H9 (cell line): ENCODE results near the gene SLAIN1. TPM values are rescaled to one million over a fixed set of nuclear protein-coding genes. Genes with fewer than 3 reads are reported as not detected.
"Not testable (repeated sequence)": the region's sequence is repeated elsewhere in the genome, so short reads cannot be mapped to it uniquely, and the experiment has no call there.

Experiments
- DNase-seq: peaks from one replicate; pipeline ENCODE4 v3.0.0-alpha.2; 2017
- H2AFZ ChIP-seq: one replicate; pipeline ENCODE4 v1.6.1; 2013; ENCODE audit warnings: mild to moderate bottlenecking, low read length, control low read depth, moderate library complexity
- H2AK5ac ChIP-seq: 2 replicates; pipeline ENCODE4 v1.6.1; 2013; ENCODE audit warnings: low read length, control low read depth, mixed read lengths; ENCODE audit not compliant: insufficient read length
- H2BK120ac ChIP-seq: one replicate; pipeline ENCODE4 v1.6.1; 2013; ENCODE audit warnings: low read depth, mild to moderate bottlenecking, low read length, control low read depth, inconsistent platforms; ENCODE audit not compliant: poor library complexity, severe bottlenecking
- H2BK12ac ChIP-seq: 2 replicates; pipeline ENCODE4 v1.6.1; 2013; ENCODE audit warnings: low read length, control low read depth, mixed read lengths, low read depth; ENCODE audit not compliant: insufficient read length
- H2BK15ac ChIP-seq: 2 replicates; pipeline ENCODE4 v1.6.1; 2013; ENCODE audit warnings: low read depth, low read length, control low read depth
- H2BK20ac ChIP-seq: one replicate; pipeline ENCODE4 v1.6.1; 2013; ENCODE audit warnings: low read depth, mild to moderate bottlenecking, low read length, control low read depth, inconsistent platforms; ENCODE audit not compliant: poor library complexity, severe bottlenecking
- H2BK5ac ChIP-seq: 2 replicates; pipeline ENCODE4 v1.6.1; 2013; ENCODE audit warnings: low read length, control low read depth, mixed read lengths; ENCODE audit not compliant: insufficient read length
- H3K14ac ChIP-seq: 2 replicates; pipeline ENCODE4 v1.6.1; 2013; ENCODE audit warnings: low read length, control low read depth; ENCODE audit not compliant: insufficient read depth
- H3K18ac ChIP-seq: 2 replicates; pipeline ENCODE4 v1.6.1; 2013; ENCODE audit warnings: low read depth, mild to moderate bottlenecking, mixed read lengths, low read length, control low read depth; ENCODE audit not compliant: insufficient read length
- H3K23ac ChIP-seq: 2 replicates; pipeline ENCODE4 v1.6.1; 2013; ENCODE audit warnings: low read length, control low read depth, mixed read lengths, low read depth; ENCODE audit not compliant: insufficient read length
- H3K23me2 ChIP-seq: 2 replicates; pipeline ENCODE4 v1.6.1; 2013; ENCODE audit warnings: low read depth, mild to moderate bottlenecking, mixed read lengths, low read length, control low read depth; ENCODE audit not compliant: insufficient read length, poor library complexity, severe bottlenecking
- H3K27ac ChIP-seq: 2 replicates; pipeline ENCODE4 v1.5.1; 2013; ENCODE audit warnings: low read length, control low read depth, mixed read lengths, low read depth; ENCODE audit not compliant: insufficient read length
- H3K27me3 ChIP-seq: 2 replicates; pipeline ENCODE4 v1.6.1; 2013; ENCODE audit warnings: low read length, control low read depth, inconsistent platforms; ENCODE audit not compliant: insufficient read depth
- H3K4ac ChIP-seq: 2 replicates; pipeline ENCODE4 v1.6.1; 2013; ENCODE audit warnings: low read depth, mild to moderate bottlenecking, control low read depth, inconsistent platforms, low read length, moderate library complexity
- H3K4me1 ChIP-seq: 2 replicates; pipeline ENCODE4 v1.6.1; 2013; ENCODE audit warnings: low read length, control low read depth, inconsistent platforms; ENCODE audit not compliant: insufficient read depth
- H3K4me2 ChIP-seq: 2 replicates; pipeline ENCODE4 v1.6.1; 2013; ENCODE audit warnings: low read length, control low read depth, mixed read lengths; ENCODE audit not compliant: insufficient read length, insufficient read depth
- H3K56ac ChIP-seq: 2 replicates; pipeline ENCODE4 v1.6.1; 2013; ENCODE audit warnings: low read depth, mild to moderate bottlenecking, mixed read lengths, low read length, control low read depth; ENCODE audit not compliant: insufficient read length
- H3K79me1 ChIP-seq: 2 replicates; pipeline ENCODE4 v1.6.1; 2013; ENCODE audit warnings: low read depth, mild to moderate bottlenecking, moderate library complexity, low read length, control low read depth, inconsistent platforms; ENCODE audit not compliant: insufficient read depth, poor library complexity, severe bottlenecking
- H3K79me2 ChIP-seq: 2 replicates; pipeline ENCODE4 v1.6.1; 2013; ENCODE audit warnings: low read length, control low read depth, inconsistent platforms; ENCODE audit not compliant: insufficient read depth
- H3K9ac ChIP-seq: 2 replicates; pipeline ENCODE4 v1.6.1; 2013; ENCODE audit warnings: low read length, control low read depth, mixed read lengths; ENCODE audit not compliant: insufficient read length; ENCODE audit errors: extremely low read depth
- H3K9me3 ChIP-seq: one replicate; pipeline ENCODE4 v1.6.1; 2013; ENCODE audit warnings: low read depth, low read length, inconsistent platforms; ENCODE audit not compliant: control insufficient read depth
- H3T11ph ChIP-seq: one replicate; pipeline ENCODE4 v1.6.1; 2013; ENCODE audit warnings: mild to moderate bottlenecking, low read length, control low read depth, inconsistent platforms
- H4K20me1 ChIP-seq: one replicate; pipeline ENCODE4 v1.6.1; 2013; ENCODE audit not compliant: control insufficient read depth, insufficient read length, insufficient read depth
- H4K5ac ChIP-seq: 2 replicates; pipeline ENCODE4 v1.6.1; 2013; ENCODE audit warnings: low read depth, mild to moderate bottlenecking, mixed read lengths, low read length, control low read depth; ENCODE audit not compliant: insufficient read length
- H4K8ac ChIP-seq: replicated peaks from 2 replicates; pipeline ENCODE4 v1.6.1; 2013; ENCODE audit warnings: low read length, control low read depth, mixed read lengths, low read depth; ENCODE audit not compliant: insufficient read length
- H4K91ac ChIP-seq: 2 replicates; pipeline ENCODE4 v1.6.1; 2013; ENCODE audit warnings: low read depth, mild to moderate bottlenecking, moderate library complexity, mixed read lengths, low read length, control low read depth; ENCODE audit not compliant: insufficient read length
- H3K27ac Mint-ChIP-seq, 3 experiments: 2 replicates in 2 of 3; 3 replicates in 1 of 3; pipeline ENCODE4 v1.8.0; 2020 to 2021; ENCODE audit warnings: mixed read lengths in 3 of 3, mild to moderate bottlenecking in 1 of 3, moderate library complexity in 1 of 3
- H3K27me3 Mint-ChIP-seq: 2 replicates; pipeline ENCODE4 v1.8.0; 2021; ENCODE audit warnings: low read depth, mild to moderate bottlenecking, moderate library complexity, mixed read lengths
- H3K36me3 Mint-ChIP-seq, 3 experiments: 2 replicates in 2 of 3; 3 replicates in 1 of 3; pipeline ENCODE4 v1.8.0; 2020 to 2021; ENCODE audit warnings: low read depth in 3 of 3, mixed read lengths in 3 of 3; ENCODE audit not compliant: insufficient read depth in 1 of 3
- H3K4me1 Mint-ChIP-seq, 2 experiments: 2 replicates each; pipeline ENCODE4 v1.8.0; 2020; ENCODE audit warnings: mixed read lengths in 2 of 2
- H3K4me3 Mint-ChIP-seq, 2 experiments: 2 replicates in 1 of 2; 3 replicates in 1 of 2; pipeline ENCODE4 v1.8.0; 2020 to 2021; ENCODE audit warnings: mild to moderate bottlenecking in 2 of 2, mixed read lengths in 2 of 2, moderate library complexity in 1 of 2
- H3K9me3 Mint-ChIP-seq, 2 experiments: 2 replicates in 1 of 2; 3 replicates in 1 of 2; pipeline ENCODE4 v1.8.0; 2020; ENCODE audit warnings: mild to moderate bottlenecking in 2 of 2, mixed read lengths in 2 of 2, moderate library complexity in 1 of 2
- CTCF ChIP-seq: fragments of 200-600 bp; sonication (generic); conservative IDR thresholded peaks from 3 replicates; pipeline ENCODE4 v1.8.0; 2021; ENCODE audit warnings: antibody characterized with exemption, mild to moderate bottlenecking
- WGBS: extraction: QIAGEN DNeasy Blood & Tissue Kit; methylation state at CpG from one replicate; pipeline ENCODE4 v1.1.7; 2013; ENCODE audit warnings: missing lambda C conversion rate, low lambda C conversion rate, mixed read lengths; ENCODE audit not compliant: insufficient read length; ENCODE audit errors: extremely low coverage; 5-methylcytosine and 5-hydroxymethylcytosine counted together
- total RNA-seq: library from RNA; stranded (reverse); gene quantifications from 2 replicates; pipeline ENCODE4 v1.2.1, GENCODE V29; 2021

SLAIN1 gene
- total RNA-seq, 1 experiment from 2014 or later: 23.2 TPM

- H2BK120ac ChIP-seq: no peak overlapping the region
- no peak overlapping the region for H2BK15ac ChIP-seq
- H2BK5ac ChIP-seq: no peak overlapping the region
- no peak overlapping the region for H2AK5ac ChIP-seq
- H2BK20ac ChIP-seq: no peak overlapping the region
- H3K4me1 ChIP-seq: no peaks in the 10 kb centered on the region
- no peaks in the 10 kb centered on the region for H4K20me1 ChIP-seq
- DNase-seq: no peak
- no CpG with 5 or more reads among the region's 15 CpGs for WGBS
- Mint-ChIP-seq H3K36me3 (peaks cover 0 to 9% (median 3%) of the 10 kb centered on the region in 3 experiments; a peak in 5 of 7 replicates), H3K9me3 (peaks cover 13 to 16% of the 10 kb centered on the region in 2 experiments; a peak in 4 of 5 replicates), H3K27me3 (no peaks in the 10 kb centered on the region; the same call in 1 of the 2 replicates), H3K4me3 (no peak overlapping the region), H3K4me1 (no peaks in the 10 kb centered on the region), H3K27ac (no peak overlapping the region)
- H3K27me3 ChIP-seq: no peaks in the 10 kb centered on the region
- H3T11ph ChIP-seq: no peak overlapping the region
- no peak overlapping the region for H3K23ac ChIP-seq
- H3K4ac ChIP-seq: no peak overlapping the region
- H3K56ac ChIP-seq: no peak overlapping the region
- no peak overlapping the region for H2BK12ac ChIP-seq
- H3K79me1 ChIP-seq: no peaks in the 10 kb centered on the region
- H3K18ac ChIP-seq: no peak overlapping the region
- no peak overlapping the region for H4K91ac ChIP-seq
- H3K9ac ChIP-seq: no peak overlapping the region
- H3K14ac ChIP-seq: no peak overlapping the region
- no peak overlapping the region for H4K8ac ChIP-seq
- H3K9me3 ChIP-seq: no peaks in the 10 kb centered on the region
- no peaks in the 10 kb centered on the region for H3K79me2 ChIP-seq
- no peak overlapping the region for H4K5ac ChIP-seq
- no peak for TF ChIP-seq CTCF
- H3K4me2 ChIP-seq: no peak overlapping the region
- H3K27ac ChIP-seq: no peak overlapping the region
- H2AFZ ChIP-seq: no peak overlapping the region
- no peaks in the 10 kb centered on the region for H3K23me2 ChIP-seq
Measured at GRCh38 chr13:77660841-77661250, 36.6 kb upstream of the SLAIN1 start.

- H3K9me3 Mint-ChIP-seq: peaks cover 13 to 16% of the 10 kb centered on the region in 2 experiments; a peak in 4 of 5 replicates
- not testable (repeated sequence) for H2AFZ ChIP-seq, H4K91ac ChIP-seq, H2BK120ac ChIP-seq, H3T11ph ChIP-seq, H3K4me1 Mint-ChIP-seq, H2AK5ac ChIP-seq, H3K79me2 ChIP-seq, H3K18ac ChIP-seq, H3K27me3 Mint-ChIP-seq, H3K14ac ChIP-seq, H4K5ac ChIP-seq, H3K36me3 Mint-ChIP-seq, H3K27ac Mint-ChIP-seq, H3K4me3 Mint-ChIP-seq, H2BK5ac ChIP-seq, H2BK12ac ChIP-seq, H3K9ac ChIP-seq, H3K4me1 ChIP-seq, H3K79me1 ChIP-seq, H2BK20ac ChIP-seq, H3K27me3 ChIP-seq, H3K23ac ChIP-seq, H3K4me2 ChIP-seq, H2BK15ac ChIP-seq, H3K27ac ChIP-seq, DNase-seq, H3K23me2 ChIP-seq, H4K8ac ChIP-seq, H4K20me1 ChIP-seq, H3K4ac ChIP-seq, H3K56ac ChIP-seq, H3K9me3 ChIP-seq
- no CpG with 5 or more reads among the region's 16 CpGs for WGBS
Measured at GRCh38 chr13:77662301-77662700, 35.2 kb upstream of the SLAIN1 start.
